ENCODE data around the gene KRTAP25-1. TPM values are rescaled to one million over a fixed set of nuclear protein-coding genes. Genes with fewer than 3 reads are reported as not detected.

The KRTAP25-1 gene
- total and polyA plus RNA-seq, 10 of the 15 experiments (the other 5 are each of a cell fraction or from before 2014, with no cell fraction given) = not detected

DNA sequence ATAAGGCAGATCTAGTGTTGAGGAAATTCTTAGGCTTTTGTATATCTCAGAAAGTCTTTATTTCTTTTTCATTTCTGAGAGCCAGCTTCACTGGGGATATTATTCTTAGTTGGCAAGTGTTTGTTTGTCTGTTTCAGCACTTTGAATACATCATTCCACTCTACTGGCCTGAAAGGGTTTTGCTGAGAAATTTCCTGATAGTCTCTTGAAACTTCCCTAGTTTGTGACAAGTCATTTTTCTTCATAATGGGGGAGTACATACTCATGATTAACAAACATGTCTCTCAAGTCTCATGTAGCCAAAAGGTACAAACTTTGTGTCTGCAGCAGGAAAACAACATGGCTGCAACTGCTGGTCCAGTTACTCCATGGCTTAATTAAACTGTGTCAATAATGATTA lies 37.1 kb upstream of the KRTAP25-1 start:
- no peaks in the 10 kb centered on the region for H3K36me3 ChIP-seq (ENCODE audit: control insufficient read depth in 2 of 2, insufficient read depth in 2 of 2, low read length in 1 of 2)
- no peaks in the 10 kb centered on the region for H4K20me1 ChIP-seq (ENCODE audit: control insufficient read depth, insufficient read depth)
- ChIA-PET POLR2A (no interaction called here), RAD21 (ENCODE audit: unreplicated experiment) (no interaction called here), SMC1A (ENCODE audit: uncharacterized antibody, unreplicated experiment) (no interaction called here), CTCF (no interaction called here)
- ATAC-seq = no peak
- TF ChIP-seq MYC (IDR thresholded peaks at IDR 0.05; ENCODE audit: insufficient read depth, insufficient read length, insufficient replicate concordance, low read length, severe bottlenecking) = no peak
- TF ChIP-seq, protein P1, sequence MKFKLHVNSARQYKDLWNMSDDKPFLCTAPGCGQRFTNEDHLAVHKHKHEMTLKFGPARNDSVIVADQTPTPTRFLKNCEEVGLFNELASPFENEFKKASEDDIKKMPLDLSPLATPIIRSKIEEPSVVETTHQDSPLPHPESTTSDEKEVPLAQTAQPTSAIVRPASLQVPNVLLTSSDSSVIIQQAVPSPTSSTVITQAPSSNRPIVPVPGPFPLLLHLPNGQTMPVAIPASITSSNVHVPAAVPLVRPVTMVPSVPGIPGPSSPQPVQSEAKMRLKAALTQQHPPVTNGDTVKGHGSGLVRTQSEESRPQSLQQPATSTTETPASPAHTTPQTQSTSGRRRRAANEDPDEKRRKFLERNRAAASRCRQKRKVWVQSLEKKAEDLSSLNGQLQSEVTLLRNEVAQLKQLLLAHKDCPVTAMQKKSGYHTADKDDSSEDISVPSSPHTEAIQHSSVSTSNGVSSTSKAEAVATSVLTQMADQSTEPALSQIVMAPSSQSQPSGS (IDR thresholded peaks at IDR 0.05; ENCODE audit: low read length) = no peak
- H3K4me2 ChIP-seq (ENCODE audit: control insufficient read depth, insufficient read depth) = no peak overlapping the region
- no peaks in the 10 kb centered on the region for H3K9me3 ChIP-seq (replicated peaks; ENCODE audit: control insufficient read depth, insufficient read depth, low read length)
- no peak overlapping the region for H3K27ac ChIP-seq (ENCODE audit: control insufficient read depth, insufficient read depth)
- no peak overlapping the region for H2AFZ ChIP-seq (ENCODE audit: control insufficient read depth, low read depth, low read length)
- in situ Hi-C loops (cut with MboI) (no loop called here), intact Hi-C loops (cut with micrococcal nuclease; ENCODE audit: unreplicated experiment) (no loop called here)
- no peak overlapping the region for H3K4me3 ChIP-seq
- DNase-seq (ENCODE audit: low read depth, low spot score) = no peak
- no peak overlapping the region for H3K9ac ChIP-seq (ENCODE audit: control insufficient read depth, insufficient read depth, low read length)
- no peaks in the 10 kb centered on the region for H3K27me3 ChIP-seq (replicated peaks in 1 of 2; ENCODE audit: control insufficient read depth in 2 of 2, insufficient read depth in 2 of 2, low read length in 1 of 2)
- no peaks in the 10 kb centered on the region for H3K4me1 ChIP-seq (ENCODE audit: control insufficient read depth, insufficient read depth, low read length)
- H3K79me2 ChIP-seq (ENCODE audit: control insufficient read depth, insufficient read depth, low read length) = no peaks in the 10 kb centered on the region
- no TSS peak for BruUV-seq (replicated peaks)
- FAIRE-seq = no peak

DNA sequence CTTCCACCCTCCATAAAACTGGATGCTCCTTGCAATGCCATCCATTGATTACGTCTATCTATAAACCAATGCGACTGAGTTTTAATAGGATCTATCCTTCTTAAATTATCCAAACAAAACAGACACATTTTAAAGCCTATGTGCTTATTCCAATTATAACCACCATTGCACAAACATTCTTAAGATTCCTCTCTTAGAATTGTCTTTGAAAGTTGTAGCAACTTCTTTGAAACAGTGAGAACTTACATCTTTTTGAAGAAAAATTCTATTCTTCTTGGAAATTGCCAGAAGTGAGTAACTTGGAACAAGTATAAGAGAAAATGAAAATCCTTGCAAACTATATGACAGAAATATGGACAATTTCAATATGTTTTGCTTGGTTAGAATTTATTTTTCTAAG lies 30.9 kb upstream of the KRTAP25-1 start, which contains the start of gene KRTAP26-1:
Gene KRTAP26-1 (minus strand): TSS at position 101 of the 400 bp plus-strand sequence. CDS start 280 bp downstream, outside the sequence.
- no peak within 1 kb of the TSS for H3K9ac ChIP-seq (ENCODE audit: control insufficient read depth, insufficient read depth, low read length)
- no peaks in the 10 kb centered on the region for H3K36me3 ChIP-seq (ENCODE audit: control insufficient read depth in 2 of 2, insufficient read depth in 2 of 2, low read length in 1 of 2)
- no peaks in the 10 kb centered on the region for H4K20me1 ChIP-seq (ENCODE audit: control insufficient read depth, insufficient read depth)
- no peaks in the 10 kb centered on the region for H3K9me3 ChIP-seq (replicated peaks; ENCODE audit: control insufficient read depth, insufficient read depth, low read length)
- ChIA-PET RAD21 (ENCODE audit: unreplicated experiment) (no interaction called here), CTCF (no interaction called here), SMC1A (ENCODE audit: uncharacterized antibody, unreplicated experiment) (no interaction called here), POLR2A (no interaction called here)
- no TSS peak for BruUV-seq (replicated peaks)
- H3K27ac ChIP-seq (ENCODE audit: control insufficient read depth, insufficient read depth) = no peak within 1 kb of the TSS
- no peak within 1 kb of the TSS for H2AFZ ChIP-seq (ENCODE audit: control insufficient read depth, low read depth, low read length)
- intact Hi-C loops (cut with micrococcal nuclease; ENCODE audit: unreplicated experiment) (no loop called here), in situ Hi-C loops (cut with MboI) (no loop called here)
- H3K4me3 ChIP-seq = no peak within 1 kb of the TSS
- H3K27me3 ChIP-seq (replicated peaks in 1 of 2; ENCODE audit: control insufficient read depth in 2 of 2, insufficient read depth in 2 of 2, low read length in 1 of 2) = no peaks in the 10 kb centered on the region
- H3K4me1 ChIP-seq (ENCODE audit: control insufficient read depth, insufficient read depth, low read length) = no peaks in the 10 kb centered on the region
- H3K4me2 ChIP-seq (ENCODE audit: control insufficient read depth, insufficient read depth) = no peak within 1 kb of the TSS
- no peak for ATAC-seq
- no peak for FAIRE-seq
- no peaks in the 10 kb centered on the region for H3K79me2 ChIP-seq (ENCODE audit: control insufficient read depth, insufficient read depth, low read length)
- DNase-seq (ENCODE audit: low read depth, low spot score) = no peak
- 43% methylated on average over 2 of the region's 2 CpGs for WGBS (ENCODE audit: insufficient coverage, insufficient replicate concordance, low lambda C conversion rate, missing lambda C conversion rate)
- TF ChIP-seq SMARCA5 (IDR thresholded peaks at IDR 0.05) = no peak
- TF ChIP-seq RAD51 (IDR thresholded peaks at IDR 0.05) = no peak
- TF ChIP-seq CHD1 (IDR thresholded peaks at IDR 0.05; ENCODE audit: low read depth, low read length) = no peak
- no peak for TF ChIP-seq CBX5 (IDR thresholded peaks at IDR 0.05; ENCODE audit: low read depth)
- TF ChIP-seq, protein P2, sequence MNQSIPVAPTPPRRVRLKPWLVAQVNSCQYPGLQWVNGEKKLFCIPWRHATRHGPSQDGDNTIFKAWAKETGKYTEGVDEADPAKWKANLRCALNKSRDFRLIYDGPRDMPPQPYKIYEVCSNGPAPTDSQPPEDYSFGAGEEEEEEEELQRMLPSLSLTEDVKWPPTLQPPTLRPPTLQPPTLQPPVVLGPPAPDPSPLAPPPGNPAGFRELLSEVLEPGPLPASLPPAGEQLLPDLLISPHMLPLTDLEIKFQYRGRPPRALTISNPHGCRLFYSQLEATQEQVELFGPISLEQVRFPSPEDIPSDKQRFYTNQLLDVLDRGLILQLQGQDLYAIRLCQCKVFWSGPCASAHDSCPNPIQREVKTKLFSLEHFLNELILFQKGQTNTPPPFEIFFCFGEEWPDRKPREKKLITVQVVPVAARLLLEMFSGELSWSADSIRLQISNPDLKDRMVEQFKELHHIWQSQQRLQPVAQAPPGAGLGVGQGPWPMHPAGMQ (IDR thresholded peaks at IDR 0.05; ENCODE audit: borderline replicate concordance) = no peak
- TF ChIP-seq, protein P3, sequence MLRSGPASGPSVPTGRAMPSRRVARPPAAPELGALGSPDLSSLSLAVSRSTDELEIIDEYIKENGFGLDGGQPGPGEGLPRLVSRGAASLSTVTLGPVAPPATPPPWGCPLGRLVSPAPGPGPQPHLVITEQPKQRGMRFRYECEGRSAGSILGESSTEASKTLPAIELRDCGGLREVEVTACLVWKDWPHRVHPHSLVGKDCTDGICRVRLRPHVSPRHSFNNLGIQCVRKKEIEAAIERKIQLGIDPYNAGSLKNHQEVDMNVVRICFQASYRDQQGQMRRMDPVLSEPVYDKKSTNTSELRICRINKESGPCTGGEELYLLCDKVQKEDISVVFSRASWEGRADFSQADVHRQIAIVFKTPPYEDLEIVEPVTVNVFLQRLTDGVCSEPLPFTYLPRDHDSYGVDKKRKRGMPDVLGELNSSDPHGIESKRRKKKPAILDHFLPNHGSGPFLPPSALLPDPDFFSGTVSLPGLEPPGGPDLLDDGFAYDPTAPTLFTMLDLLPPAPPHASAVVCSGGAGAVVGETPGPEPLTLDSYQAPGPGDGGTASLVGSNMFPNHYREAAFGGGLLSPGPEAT (IDR thresholded peaks at IDR 0.05; ENCODE audit: low read depth) = no peak
- TF ChIP-seq TCF7 (IDR thresholded peaks at IDR 0.05; ENCODE audit: borderline replicate concordance) = no peak
- TF ChIP-seq, protein P4, sequence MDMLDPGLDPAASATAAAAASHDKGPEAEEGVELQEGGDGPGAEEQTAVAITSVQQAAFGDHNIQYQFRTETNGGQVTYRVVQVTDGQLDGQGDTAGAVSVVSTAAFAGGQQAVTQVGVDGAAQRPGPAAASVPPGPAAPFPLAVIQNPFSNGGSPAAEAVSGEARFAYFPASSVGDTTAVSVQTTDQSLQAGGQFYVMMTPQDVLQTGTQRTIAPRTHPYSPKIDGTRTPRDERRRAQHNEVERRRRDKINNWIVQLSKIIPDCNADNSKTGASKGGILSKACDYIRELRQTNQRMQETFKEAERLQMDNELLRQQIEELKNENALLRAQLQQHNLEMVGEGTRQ (IDR thresholded peaks at IDR 0.05; ENCODE audit: borderline replicate concordance, low read depth, low read length) = no peak
- no peak for TF ChIP-seq NFXL1 (IDR thresholded peaks at IDR 0.05; ENCODE audit: borderline replicate concordance)
- TF ChIP-seq EGR1 (IDR thresholded peaks at IDR 0.05; ENCODE audit: borderline replicate concordance in 1 of 2, low read depth in 2 of 2, low read length in 2 of 2) = no peak
- TF ChIP-seq BMI1 (IDR thresholded peaks at IDR 0.05; ENCODE audit: borderline replicate concordance) = no peak
- no peak for TF ChIP-seq NBN (IDR thresholded peaks at IDR 0.05)
